HCT116 (cell line): ENCODE measurements around the gene LGALS3. TPM values are rescaled to one million over a fixed set of nuclear protein-coding genes. Genes with fewer than 3 reads are reported as not detected.

Source experiments
- ATAC-seq: fragments of 200-7000 bp; cut with Tn5 transposase; 2 replicates; pipeline ENCODE4 v1.9.1; 2020; ENCODE audit warnings: mild to moderate bottlenecking, moderate library complexity
- BruUV-seq: library from RNA; stranded (reverse); fragments of 400-500 nt; replicated peaks from 2 replicates; lab custom pipeline; 2021; lab: Mats Ljungman, UMichigan
- CTCF ChIA-PET: fragments of 300-600 bp; sonication (Branson Sonifier 250); formaldehyde crosslinking; loops from one replicate; lab custom pipeline; 2021; ENCODE audit warnings: antibody characterized with exemption; lab: Charles Lee
- POLR2A ChIA-PET: fragments of 300-600, 350-600 bp; sonication (Branson Sonifier 250); formaldehyde crosslinking; loops from one replicate; lab custom pipeline; 2021; ENCODE audit warnings: antibody characterized with exemption; lab: Charles Lee
- RAD21 ChIA-PET, 2 experiments: fragments of 300-600 bp; sonication (Branson Sonifier 250); formaldehyde crosslinking; loops; one replicate each; lab custom pipeline; 2023; ENCODE audit warnings: low total read pairs in 2 of 2; ENCODE audit not compliant: uncharacterized antibody in 2 of 2, unreplicated experiment in 2 of 2, low non-redundant PET in 1 of 2; lab: Charles Lee
- DNase-seq: peaks from one replicate; pipeline ENCODE4 v3.0.0-alpha.2; 2010; ENCODE audit warnings: low read depth, low spot score
- H2AFZ ChIP-seq: fragments of 200-600 bp; shearing (Covaris generic), sonication (generic); 2 replicates; pipeline ENCODE4 v1.6.1; 2017; ENCODE audit warnings: low read depth, mixed run types, mixed read lengths, antibody characterized with exemption, low read length; ENCODE audit not compliant: poor library complexity, severe bottlenecking
- H3K27ac ChIP-seq: 2 replicates; pipeline ENCODE4 v1.5.1; 2012; ENCODE audit warnings: low read depth, low read length
- H3K27me3 ChIP-seq: fragments of 200-600 bp; sonication (generic); 2 replicates; pipeline ENCODE4 v1.6.1; 2016; ENCODE audit warnings: mixed run types, low read length, mixed read lengths; ENCODE audit not compliant: insufficient read depth
- H3K36me3 ChIP-seq, 2 experiments: fragments of 200-500 bp in 1 of 2; fragments of 200-600 bp in 1 of 2; sonication (Bioruptor generic) in 1 of 2; sonication (generic) in 1 of 2; 2 replicates each; pipeline versions ENCODE4 v1.5.1 to v1.6.1; 2014 to 2016; ENCODE audit warnings: low read length in 2 of 2, inconsistent platforms in 1 of 2, mixed read lengths in 1 of 2, mixed run types in 1 of 2; ENCODE audit not compliant: insufficient read depth in 2 of 2, control insufficient read depth in 1 of 2
- H3K4me1 ChIP-seq, 2 experiments: fragments of 200-600 bp in 1 of 2; sonication (generic) in 1 of 2; 2 replicates each; pipeline versions ENCODE4 v1.5.1 to v1.6.1; 2012 to 2017; ENCODE audit warnings: low read length in 2 of 2, inconsistent platforms in 1 of 2, mild to moderate bottlenecking in 1 of 2, mixed read lengths in 1 of 2, mixed run types in 1 of 2, moderate library complexity in 1 of 2; ENCODE audit not compliant: insufficient read depth in 2 of 2, control insufficient read depth in 1 of 2
- H3K4me2 ChIP-seq: fragments of 200-600 bp; sonication (generic); 2 replicates; pipeline ENCODE4 v1.6.1; 2017; ENCODE audit warnings: mixed run types, low read length, mixed read lengths
- H3K4me3 ChIP-seq, 2 experiments: fragments of 200-600 bp in 1 of 2; sonication (generic) in 1 of 2; replicated peaks in 1 of 2; 2 replicates each; pipeline ENCODE4 v1.5.1; 2011 to 2016; ENCODE audit warnings: low read length in 2 of 2, control low read depth in 1 of 2, low read depth in 1 of 2, mild to moderate bottlenecking in 1 of 2, mixed read lengths in 1 of 2, mixed run types in 1 of 2
- H3K79me2 ChIP-seq: fragments of 200-600 bp; sonication (generic); 2 replicates; pipeline ENCODE4 v1.6.1; 2017; ENCODE audit warnings: mild to moderate bottlenecking, mixed run types, low read length, moderate library complexity, mixed read lengths; ENCODE audit not compliant: insufficient read depth
- H3K9ac ChIP-seq: fragments of 200-600 bp; sonication (generic); 2 replicates; pipeline ENCODE4 v1.6.1; 2016; ENCODE audit warnings: low read length, mixed read lengths
- H3K9me2 ChIP-seq: fragments of 200-600 bp; sonication (generic), shearing (Covaris generic); 2 replicates; pipeline ENCODE4 v1.6.1; 2017; ENCODE audit warnings: mixed run types, mild to moderate bottlenecking, moderate library complexity; ENCODE audit not compliant: insufficient read depth
- H3K9me3 ChIP-seq, 2 experiments: fragments of 200-500 bp in 1 of 2; fragments of 200-600 bp in 1 of 2; sonication (Bioruptor generic) in 1 of 2; sonication (generic) in 1 of 2; 2 replicates each; pipeline ENCODE4 v1.6.1; 2014 to 2017; ENCODE audit warnings: low read length in 2 of 2, mixed read lengths in 2 of 2, inconsistent platforms in 1 of 2, low read depth in 1 of 2, mild to moderate bottlenecking in 1 of 2, mixed run types in 1 of 2, moderate library complexity in 1 of 2; ENCODE audit not compliant: control insufficient read depth in 1 of 2, insufficient read depth in 1 of 2
- H4K20me1 ChIP-seq: fragments of 200-600 bp; sonication (generic), shearing (Covaris generic); 2 replicates; pipeline ENCODE4 v1.6.1; 2017; ENCODE audit warnings: mixed run types, mild to moderate bottlenecking, moderate library complexity; ENCODE audit not compliant: insufficient read depth
- CBX3 ChIP-seq: IDR thresholded peaks from 2 replicates; pipeline ENCODE4 v1.6.1; 2012; ENCODE audit warnings: low read depth
- SIN3A ChIP-seq: IDR thresholded peaks from 2 replicates; pipeline ENCODE4 v1.6.1; 2012; ENCODE audit warnings: low read depth
- TCF7L2 ChIP-seq: IDR thresholded peaks from 2 replicates; pipeline ENCODE4 v1.7.0; 2011; ENCODE audit warnings: borderline replicate concordance, inconsistent platforms; ENCODE audit not compliant: insufficient read depth, insufficient read length; ENCODE audit errors: extremely low read depth
- ZFX ChIP-seq: fragments of 450-650 bp; IDR thresholded peaks from 2 replicates; pipeline ENCODE4 v1.6.1; 2017
- intact Hi-C: fragments of 100-400 bp; cut with micrococcal nuclease; formaldehyde crosslinking; loops from 2 replicates; pipeline ENCODE4 v1.10.0; 2022
- total RNA-seq: library from RNA; stranded (reverse); gene quantifications from one replicate; pipeline ENCODE4 v1.2.1, GENCODE V29; 2021; ENCODE audit not compliant: unreplicated experiment
- TF ChIP-seq, protein P1 (sequence below): IDR thresholded peaks from 2 replicates; pipeline ENCODE4 v1.6.1; 2012; ENCODE audit warnings: low read depth

LGALS3 gene
- total RNA-seq, 1 experiment from 2014 or later: 86.1 TPM

DNA sequence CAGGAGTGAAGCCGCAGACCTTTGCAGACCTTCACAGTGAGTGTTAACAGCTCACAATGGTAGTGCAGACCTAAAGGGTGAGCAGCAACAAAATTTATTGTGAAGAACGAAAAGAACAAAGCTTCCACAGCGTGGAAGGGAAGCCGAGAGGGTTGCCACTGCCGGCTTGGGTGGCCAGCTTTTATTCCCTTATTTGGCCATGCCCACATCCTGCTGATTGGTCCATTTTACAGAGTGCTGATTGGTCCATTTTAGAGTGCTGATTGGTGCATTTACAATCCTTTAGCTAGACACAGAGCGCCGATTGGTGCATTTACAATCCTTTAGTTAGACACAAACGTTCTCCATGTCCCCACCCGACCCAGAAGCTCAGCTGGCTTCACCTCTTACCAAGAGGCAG lies 42.1 kb upstream of the LGALS3 start:
- Histone ChIP-seq H3K4me3 (no peak overlapping the region), H3K9me3 (no peaks in the 10 kb centered on the region), H3K79me2 (no peaks in the 10 kb centered on the region), H3K9me2 (no peaks in the 10 kb centered on the region), H3K27ac (no peak overlapping the region), H3K36me3 (no peaks in the 10 kb centered on the region), H3K9ac (no peak overlapping the region), H2AFZ (no peak overlapping the region), H3K4me2 (no peak overlapping the region), H3K4me1 (peaks cover 0 to 19% of the 10 kb centered on the region in 2 experiments; a peak in 3 of 4 replicates), H4K20me1 (no peaks in the 10 kb centered on the region), H3K27me3 (no peaks in the 10 kb centered on the region)
- intact Hi-C loops: loop anchor here (5.0 to 10.0 kb wide), 2 partner anchors 60 to 268 kb away; no protein-coding TSS in a partner anchor
- POLR2A ChIA-PET: no interaction called here
- ATAC-seq (no peak), DNase-seq (no peak)
- CTCF ChIA-PET: interaction anchor here (1.0 to 1.9 kb wide), 2 partner anchors 9 to 74 kb away, joined by 3 to 6 read pairs; no protein-coding TSS in a partner anchor
- RAD21 ChIA-PET: interaction anchor here (0.7 kb wide), 2 partner anchors 10 to 73 kb away, joined by 3 read pairs; no protein-coding TSS in a partner anchor
- no peak for TF ChIP-seq TCF7L2
- no peak for TF ChIP-seq CBX3
- TF ChIP-seq SIN3A: no peak
- no peak for TF ChIP-seq ZFX
- TF ChIP-seq, protein P1, sequence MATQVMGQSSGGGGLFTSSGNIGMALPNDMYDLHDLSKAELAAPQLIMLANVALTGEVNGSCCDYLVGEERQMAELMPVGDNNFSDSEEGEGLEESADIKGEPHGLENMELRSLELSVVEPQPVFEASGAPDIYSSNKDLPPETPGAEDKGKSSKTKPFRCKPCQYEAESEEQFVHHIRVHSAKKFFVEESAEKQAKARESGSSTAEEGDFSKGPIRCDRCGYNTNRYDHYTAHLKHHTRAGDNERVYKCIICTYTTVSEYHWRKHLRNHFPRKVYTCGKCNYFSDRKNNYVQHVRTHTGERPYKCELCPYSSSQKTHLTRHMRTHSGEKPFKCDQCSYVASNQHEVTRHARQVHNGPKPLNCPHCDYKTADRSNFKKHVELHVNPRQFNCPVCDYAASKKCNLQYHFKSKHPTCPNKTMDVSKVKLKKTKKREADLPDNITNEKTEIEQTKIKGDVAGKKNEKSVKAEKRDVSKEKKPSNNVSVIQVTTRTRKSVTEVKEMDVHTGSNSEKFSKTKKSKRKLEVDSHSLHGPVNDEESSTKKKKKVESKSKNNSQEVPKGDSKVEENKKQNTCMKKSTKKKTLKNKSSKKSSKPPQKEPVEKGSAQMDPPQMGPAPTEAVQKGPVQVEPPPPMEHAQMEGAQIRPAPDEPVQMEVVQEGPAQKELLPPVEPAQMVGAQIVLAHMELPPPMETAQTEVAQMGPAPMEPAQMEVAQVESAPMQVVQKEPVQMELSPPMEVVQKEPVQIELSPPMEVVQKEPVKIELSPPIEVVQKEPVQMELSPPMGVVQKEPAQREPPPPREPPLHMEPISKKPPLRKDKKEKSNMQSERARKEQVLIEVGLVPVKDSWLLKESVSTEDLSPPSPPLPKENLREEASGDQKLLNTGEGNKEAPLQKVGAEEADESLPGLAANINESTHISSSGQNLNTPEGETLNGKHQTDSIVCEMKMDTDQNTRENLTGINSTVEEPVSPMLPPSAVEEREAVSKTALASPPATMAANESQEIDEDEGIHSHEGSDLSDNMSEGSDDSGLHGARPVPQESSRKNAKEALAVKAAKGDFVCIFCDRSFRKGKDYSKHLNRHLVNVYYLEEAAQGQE: no peak
- no TSS peak for BruUV-seq
